K562 (cell line): ENCODE measurements around the gene AIFM1. TPM values are rescaled to one million over a fixed set of nuclear protein-coding genes. Genes with fewer than 3 reads are reported as not detected.

Experiments
- IRF2 ChIP-seq: sonication (generic); formaldehyde crosslinking; IDR thresholded peaks from 2 replicates; pipeline ENCODE4 v1.8.1; 2022; ENCODE audit warnings: mild to moderate bottlenecking, missing genetic modification reagents
- NFIC ChIP-seq: fragments of 450-650 bp; IDR thresholded peaks from 2 replicates; pipeline ENCODE4 v1.6.1; 2017; ENCODE audit warnings: mild to moderate bottlenecking, inconsistent platforms
- PCBP1 ChIP-seq: fragments of 200-400 bp; formaldehyde crosslinking; IDR thresholded peaks from 2 replicates; pipeline ENCODE4 v1.6.1; 2018; ENCODE audit warnings: mild to moderate bottlenecking, low read depth, low read length; ENCODE audit not compliant: poor library complexity, severe bottlenecking
- POLR2AphosphoS5 ChIP-seq: IDR thresholded peaks from 2 replicates; pipeline ENCODE4 v1.6.1; 2011; ENCODE audit warnings: mild to moderate bottlenecking, low read depth, low read length, moderate library complexity; ENCODE audit not compliant: control insufficient read depth, insufficient read depth
- RBM25 ChIP-seq: fragments of 200-400 bp; formaldehyde crosslinking; IDR thresholded peaks from 2 replicates; pipeline ENCODE4 v1.6.1; 2018; ENCODE audit warnings: low read length, low read depth, moderate library complexity; ENCODE audit not compliant: severe bottlenecking
- RBM39 ChIP-seq: fragments of 200-400 bp; formaldehyde crosslinking; optimal IDR thresholded peaks from 2 replicates; pipeline ENCODE3; 2018; ENCODE audit warnings: low read depth, low read length
- SMAD4 ChIP-seq: fragments of 250-450 bp; sonication (Bioruptor Pico); conservative IDR thresholded peaks from 2 replicates; pipeline ENCODE4 v1.8.0; 2021; ENCODE audit warnings: inconsistent platforms, mild to moderate bottlenecking, moderate library complexity
- SMARCC2 ChIP-seq: fragments of 450-650 bp; IDR thresholded peaks from 2 replicates; pipeline ENCODE4 v1.6.1; 2017; ENCODE audit warnings: antibody characterized with exemption, moderate library complexity, mild to moderate bottlenecking, low read depth
- XRCC3 ChIP-seq: fragments of 450-650 bp; IDR thresholded peaks from 2 replicates; pipeline ENCODE4 v1.6.1; 2017; ENCODE audit warnings: mild to moderate bottlenecking, moderate library complexity
- ZFP30 ChIP-seq: fragments of 250-450 bp; sonication (Bioruptor Pico); IDR thresholded peaks from 2 replicates; pipeline ENCODE4 v1.8.0; 2022; ENCODE audit warnings: moderate library complexity, mild to moderate bottlenecking, inconsistent platforms, borderline replicate concordance
- ZMIZ1 ChIP-seq, 2 experiments: fragments of 150-350 bp in 1 of 2; IDR thresholded peaks; 2 replicates each; pipeline ENCODE4 v1.6.1; 2012 to 2016; ENCODE audit warnings: low read depth in 2 of 2, low read length in 2 of 2, mild to moderate bottlenecking in 1 of 2, moderate library complexity in 1 of 2
- ZNF277 ChIP-seq: fragments of 250-450 bp; sonication (Bioruptor Pico); IDR thresholded peaks from 2 replicates; pipeline ENCODE4 v1.8.0; 2022; ENCODE audit warnings: inconsistent platforms, mild to moderate bottlenecking, moderate library complexity, borderline replicate concordance
- ZNF436 ChIP-seq: fragments of 250-450, 450-650 bp; sonication (Bioruptor Pico); formaldehyde crosslinking; IDR thresholded peaks from 2 replicates; pipeline ENCODE4 v1.7.0; 2020; ENCODE audit warnings: mild to moderate bottlenecking
- ZNF764 ChIP-seq: fragments of 250-450 bp; sonication (Bioruptor Pico); IDR thresholded peaks from 2 replicates; pipeline ENCODE4 v1.4.0; 2020; ENCODE audit warnings: low read depth, mild to moderate bottlenecking, moderate library complexity
- polyA plus RNA-seq, 8 experiments: library from polyadenylated mRNA; depleted of rRNA in 4 of 8; stranded (reverse) in 5 of 8; unstranded in 3 of 8; fragments of >200 nt; fragmentation: Nextera tagmentation in 2 of 8; fragmentation: Illumina TruSeq in 1 of 8; extraction: Ambion mirVana in 2 of 8; extraction: Trizol in 1 of 8; gene quantifications; 2 replicates each; pipeline versions ENCODE4 v1.2.1 to v1.2.3, GENCODE V29; 2011 to 2014; ENCODE audit warnings: inconsistent platforms in 1 of 8, missing spikeins in 1 of 8
- total RNA-seq, 7 experiments: library from RNA; depleted of rRNA in 6 of 7; stranded (reverse); fragments of >200 nt in 6 of 7; fragmentation: Illumina TruSeq in 2 of 7; extraction: Trizol in 2 of 7; gene quantifications; 2 replicates each; pipeline versions ENCODE4 v1.2.1 to v1.2.3, GENCODE V29; 2011 to 2021; ENCODE audit warnings: low replicate concordance in 1 of 7
- TF ChIP-seq, protein P1 (sequence below): IDR thresholded peaks from 3 replicates; pipeline ENCODE4 v1.6.1; 2011; ENCODE audit warnings: borderline replicate concordance, mild to moderate bottlenecking, moderate library complexity; ENCODE audit not compliant: insufficient read length; ENCODE audit errors: extremely low read depth
- TF ChIP-seq, protein P2 (sequence below): conservative IDR thresholded peaks from 2 replicates; pipeline ENCODE4 v1.6.1; 2011; ENCODE audit warnings: low read depth, mild to moderate bottlenecking, low read length; ENCODE audit not compliant: control insufficient read depth

AIFM1 gene
- total and polyA plus RNA-seq, 9 of the 15 experiments (the other 6 are each of a cell fraction or from before 2014, with no cell fraction given), result 51.0 to 117 (median 91.2) TPM

GRCh38 chrX:130091980-130092522, 73.6 kb downstream of the AIFM1 start (continued):
- TF ChIP-seq, protein P1, sequence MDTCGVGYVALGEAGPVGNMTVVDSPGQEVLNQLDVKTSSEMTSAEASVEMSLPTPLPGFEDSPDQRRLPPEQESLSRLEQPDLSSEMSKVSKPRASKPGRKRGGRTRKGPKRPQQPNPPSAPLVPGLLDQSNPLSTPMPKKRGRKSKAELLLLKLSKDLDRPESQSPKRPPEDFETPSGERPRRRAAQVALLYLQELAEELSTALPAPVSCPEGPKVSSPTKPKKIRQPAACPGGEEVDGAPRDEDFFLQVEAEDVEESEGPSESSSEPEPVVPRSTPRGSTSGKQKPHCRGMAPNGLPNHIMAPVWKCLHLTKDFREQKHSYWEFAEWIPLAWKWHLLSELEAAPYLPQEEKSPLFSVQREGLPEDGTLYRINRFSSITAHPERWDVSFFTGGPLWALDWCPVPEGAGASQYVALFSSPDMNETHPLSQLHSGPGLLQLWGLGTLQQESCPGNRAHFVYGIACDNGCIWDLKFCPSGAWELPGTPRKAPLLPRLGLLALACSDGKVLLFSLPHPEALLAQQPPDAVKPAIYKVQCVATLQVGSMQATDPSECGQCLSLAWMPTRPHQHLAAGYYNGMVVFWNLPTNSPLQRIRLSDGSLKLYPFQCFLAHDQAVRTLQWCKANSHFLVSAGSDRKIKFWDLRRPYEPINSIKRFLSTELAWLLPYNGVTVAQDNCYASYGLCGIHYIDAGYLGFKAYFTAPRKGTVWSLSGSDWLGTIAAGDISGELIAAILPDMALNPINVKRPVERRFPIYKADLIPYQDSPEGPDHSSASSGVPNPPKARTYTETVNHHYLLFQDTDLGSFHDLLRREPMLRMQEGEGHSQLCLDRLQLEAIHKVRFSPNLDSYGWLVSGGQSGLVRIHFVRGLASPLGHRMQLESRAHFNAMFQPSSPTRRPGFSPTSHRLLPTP, result no peak
- TF ChIP-seq ZMIZ1 (IDR thresholded peaks at IDR 0.05; ENCODE audit: low read depth in 2 of 2, low read length in 2 of 2) (no peak), SMAD4 (CRISPR knock-in tag) (peak; percentile 23; the same call in 1 of the 2 replicates), ZFP30 (no peak), IRF2 (CRISPR knock-in tag) (no peak), NFIC (no peak), ZNF277 (no peak), SMARCC2 (no peak), PCBP1 (no peak), RBM25 (no peak), XRCC3 (no peak), POLR2AphosphoS5 (peak; percentile 52; the same call in 1 of the 2 replicates), ZNF436 (no peak), RBM39 (no peak), ZNF764 (CRISPR knock-in tag) (no peak)
- TF ChIP-seq, protein P2, sequence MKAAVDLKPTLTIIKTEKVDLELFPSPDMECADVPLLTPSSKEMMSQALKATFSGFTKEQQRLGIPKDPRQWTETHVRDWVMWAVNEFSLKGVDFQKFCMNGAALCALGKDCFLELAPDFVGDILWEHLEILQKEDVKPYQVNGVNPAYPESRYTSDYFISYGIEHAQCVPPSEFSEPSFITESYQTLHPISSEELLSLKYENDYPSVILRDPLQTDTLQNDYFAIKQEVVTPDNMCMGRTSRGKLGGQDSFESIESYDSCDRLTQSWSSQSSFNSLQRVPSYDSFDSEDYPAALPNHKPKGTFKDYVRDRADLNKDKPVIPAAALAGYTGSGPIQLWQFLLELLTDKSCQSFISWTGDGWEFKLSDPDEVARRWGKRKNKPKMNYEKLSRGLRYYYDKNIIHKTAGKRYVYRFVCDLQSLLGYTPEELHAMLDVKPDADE, result no peak
